GM19239 (cell line): ENCODE data around the gene CCND3.
"Not testable (repeated sequence)": the region's sequence is repeated elsewhere in the genome, so short reads cannot be mapped to it uniquely, and the experiment has no call there.

Experiments used
- DNase-seq: peaks from one replicate; pipeline ENCODE4 v3.0.0; 2011; ENCODE audit warnings: low spot score; ENCODE audit not compliant: insufficient read length
- FAIRE-seq: peaks from 2 replicates; lab custom pipeline; 2011; peaks lifted over from hg19 to GRCh38; lab: Jason Lieb, UNC

Gene CCND3

GRCh38 chr6:41954668-41955067, 13.1 kb upstream of the CCND3 start:
- FAIRE-seq (no peak), DNase-seq (no peak)

GRCh38 chr6:41947581-41948220, 6.1 kb upstream of the CCND3 start:
- FAIRE-seq (no peak), DNase-seq (no peak)

GRCh38 chr6:41943456-41943855, 1.8 kb upstream of the CCND3 start:
- DNase-seq (no peak), FAIRE-seq (no peak)

- DNase-seq, FAIRE-seq: not testable (repeated sequence)
These were observed 1.3 kb upstream of the CCND3 start for GRCh38 chr6:41942882-41943281.

GRCh38 chr6:41942067-41942851, 651 bp upstream of the CCND3 start:
- FAIRE-seq (no peak), DNase-seq (no peak)

- DNase-seq = no peak
These were observed 789 bp downstream of the CCND3 start for GRCh38 chr6:41940759-41941279.

GRCh38 chr6:41939848-41940758, 1.5 kb downstream of the CCND3 start:
- FAIRE-seq = no peak
- DNase-seq = no peak

More at GRCh38 chr6:41940759-41941279, 789 bp downstream of the CCND3 start:
- FAIRE-seq = no peak

GRCh38 chr6:41939176-41939847, 2.3 kb downstream of the CCND3 start:
- no peak for FAIRE-seq
- DNase-seq = no peak

- FAIRE-seq (no peak), DNase-seq (no peak)
These were observed 2.9 kb downstream of the CCND3 start for GRCh38 chr6:41938590-41939175.

- FAIRE-seq (no peak), DNase-seq (no peak)
These were observed 3.6 kb downstream of the CCND3 start for GRCh38 chr6:41937861-41938574.

- DNase-seq = no peak
- FAIRE-seq = no peak
These were observed 4.1 kb downstream of the CCND3 start for GRCh38 chr6:41937472-41937860.

- DNase-seq (peak; percentile 51), FAIRE-seq (peak; percentile 76)
These were observed 5.4 kb downstream of the CCND3 start for GRCh38 chr6:41936073-41936837.

GRCh38 chr6:41935685-41936072, 5.9 kb downstream of the CCND3 start:
- FAIRE-seq = no peak

GRCh38 chr6:41935193-41935574, 6.4 kb downstream of the CCND3 start:
- no peak for DNase-seq
- no peak for FAIRE-seq

More at GRCh38 chr6:41935685-41936072, 5.9 kb downstream of the CCND3 start:
- no peak for DNase-seq

- no peak for DNase-seq
These were observed 7.1 kb downstream of the CCND3 start for GRCh38 chr6:41934278-41935192.

GRCh38 chr6:41932378-41932777, 9.2 kb downstream of the CCND3 start:
- FAIRE-seq (no peak), DNase-seq (no peak)

More at GRCh38 chr6:41934278-41935192, 7.1 kb downstream of the CCND3 start:
- FAIRE-seq = no peak

- DNase-seq (no peak), FAIRE-seq (no peak)
These were observed 9.8 kb downstream of the CCND3 start for GRCh38 chr6:41931792-41932191.
